Hepatocyte (in vitro differentiated cells): Measurements from ENCODE around the gene PIGV. TPM values are rescaled to one million over a fixed set of nuclear protein-coding genes. Genes with fewer than 3 reads are reported as not detected.

Source experiments
- DNase-seq: peaks from one replicate; pipeline ENCODE4 v3.0.0-alpha.2; 2016; ENCODE audit warnings: low spot score
- H2AFZ ChIP-seq: fragments of 200-600 bp; sonication (generic); 2 replicates; pipeline ENCODE4 v1.6.0; 2016; ENCODE audit warnings: antibody characterized with exemption, mild to moderate bottlenecking
- H3K27ac ChIP-seq: fragments of 200-600 bp; sonication (generic); 2 replicates; pipeline ENCODE4 v1.5.1; 2016; ENCODE audit warnings: mild to moderate bottlenecking
- H3K27me3 ChIP-seq: fragments of 200-600 bp; sonication (generic); 2 replicates; pipeline ENCODE4 v1.6.1; 2016
- H3K36me3 ChIP-seq: fragments of 200-600 bp; sonication (generic); replicated peaks from 2 replicates; pipeline ENCODE4 v1.5.1; 2016; ENCODE audit warnings: low read depth; ENCODE audit not compliant: insufficient read depth
- H3K4me1 ChIP-seq: fragments of 200-600 bp; sonication (generic); 2 replicates; pipeline ENCODE4 v1.5.1; 2016; ENCODE audit warnings: mild to moderate bottlenecking, moderate library complexity; ENCODE audit not compliant: insufficient read depth
- H3K4me2 ChIP-seq: fragments of 200-600 bp; sonication (generic); 2 replicates; pipeline ENCODE4 v1.6.0; 2016
- H3K4me3 ChIP-seq: fragments of 200-600 bp; sonication (generic); 2 replicates; pipeline ENCODE4 v1.5.1; 2016; ENCODE audit warnings: mild to moderate bottlenecking
- H3K79me2 ChIP-seq: fragments of 200-600 bp; sonication (generic); 2 replicates; pipeline ENCODE4 v1.6.0; 2017; ENCODE audit warnings: mild to moderate bottlenecking
- H3K9me2 ChIP-seq: fragments of 200-600 bp; sonication (generic); replicated peaks from 2 replicates; pipeline ENCODE4 v1.6.0; 2017; ENCODE audit warnings: mild to moderate bottlenecking; ENCODE audit not compliant: insufficient read depth
- H3K9me3 ChIP-seq: fragments of 200-600 bp; sonication (generic); 2 replicates; pipeline ENCODE4 v1.5.1; 2016; ENCODE audit warnings: low read depth, mild to moderate bottlenecking
- H4K20me1 ChIP-seq: fragments of 200-600 bp; sonication (generic); 2 replicates; pipeline ENCODE4 v1.6.0; 2016; ENCODE audit warnings: mild to moderate bottlenecking; ENCODE audit not compliant: insufficient read depth, poor library complexity, severe bottlenecking
- CTCF ChIP-seq: fragments of 200-600 bp; sonication (generic); IDR thresholded peaks from 2 replicates; pipeline ENCODE4 v1.5.1; 2016; ENCODE audit warnings: antibody characterized with exemption, mild to moderate bottlenecking; ENCODE audit not compliant: poor library complexity
- EZH2 ChIP-seq: fragments of 200-600 bp; sonication (generic); IDR thresholded peaks from 2 replicates; pipeline ENCODE4 v1.6.1; 2016; ENCODE audit warnings: antibody characterized with exemption, mild to moderate bottlenecking, borderline replicate concordance
- EZH2phosphoT487 ChIP-seq: fragments of 200-600 bp; sonication (generic); IDR thresholded peaks from one replicate; pipeline ENCODE4 v1.6.1; 2018; ENCODE audit warnings: antibody characterized with exemption, mild to moderate bottlenecking, low read depth, moderate library complexity; ENCODE audit not compliant: unreplicated experiment, severe bottlenecking
- WGBS: methylation state at CpG from one replicate; pipeline ENCODE4 v1.1.6; 2016; ENCODE audit warnings: low lambda C conversion rate; ENCODE audit errors: missing lambda C conversion rate; 5-methylcytosine and 5-hydroxymethylcytosine counted together
- polyA plus RNA-seq: library from polyadenylated mRNA; unstranded; fragments of >200 nt; fragmentation: Nextera tagmentation; extraction: Ambion mirVana; gene quantifications from 2 replicates; pipeline ENCODE4 v1.2.1, GENCODE V29; 2016
- total RNA-seq: library from RNA; depleted of rRNA; stranded (reverse); fragments of >200 nt; gene quantifications from 2 replicates; pipeline ENCODE4 v1.2.3, GENCODE V29; 2014

PIGV gene
- total and polyA plus RNA-seq, 2 experiments from 2014 or later: 21.2 to 22.0 TPM

- Histone ChIP-seq H3K4me1 (no peaks in the 10 kb centered on the region), H3K9me2 (no peaks in the 10 kb centered on the region), H3K79me2 (peaks cover 99% of the 10 kb centered on the region), H4K20me1 (peaks cover 73% of the 10 kb centered on the region), H3K9me3 (no peaks in the 10 kb centered on the region), H3K27me3 (no peaks in the 10 kb centered on the region), H2AFZ (no peak overlapping the region), H3K4me2 (no peak overlapping the region), H3K36me3 (no peaks in the 10 kb centered on the region), H3K27ac (no peak overlapping the region), H3K4me3 (no peak overlapping the region)
- 95% methylated on average over 1 of the region's 1 CpG for WGBS
- DNase-seq: no peak
- no peak for TF ChIP-seq CTCF
- no peak for TF ChIP-seq EZH2
- TF ChIP-seq EZH2phosphoT487: no peak
These were observed 37.3 kb upstream of the PIGV start for GRCh38 chr1:26750428-26750827.

- DNase-seq: no peak
- Histone ChIP-seq H3K27ac (no peak overlapping the region), H3K4me1 (no peaks in the 10 kb centered on the region), H4K20me1 (peaks cover 64% of the 10 kb centered on the region), H3K9me2 (no peaks in the 10 kb centered on the region), H3K9me3 (no peaks in the 10 kb centered on the region), H3K79me2 (peaks cover 97% of the 10 kb centered on the region), H3K4me2 (no peak overlapping the region), H3K4me3 (no peak overlapping the region), H3K27me3 (no peaks in the 10 kb centered on the region), H3K36me3 (no peaks in the 10 kb centered on the region), H2AFZ (no peak overlapping the region)
- TF ChIP-seq EZH2phosphoT487 (no peak), CTCF (no peak), EZH2 (no peak)
- WGBS: 96% methylated on average over 4 of the region's 4 CpGs
These were observed 35.2 kb upstream of the PIGV start for GRCh38 chr1:26752519-26752918.

- Histone ChIP-seq H3K9me3 (no peaks in the 10 kb centered on the region), H3K36me3 (no peaks in the 10 kb centered on the region), H3K27me3 (no peaks in the 10 kb centered on the region), H2AFZ (no peak overlapping the region), H3K4me1 (no peaks in the 10 kb centered on the region), H4K20me1 (peaks cover 64% of the 10 kb centered on the region), H3K79me2 (peaks cover 97% of the 10 kb centered on the region), H3K4me3 (no peak overlapping the region), H3K4me2 (no peak overlapping the region), H3K27ac (no peak overlapping the region), H3K9me2 (no peaks in the 10 kb centered on the region)
- 85% methylated on average over 5 of the region's 5 CpGs for WGBS
- DNase-seq: no peak
- TF ChIP-seq EZH2phosphoT487 (no peak), EZH2 (no peak), CTCF (no peak)
These were observed 33.5 kb upstream of the PIGV start for GRCh38 chr1:26754086-26754874.
